Activated T-cell treated with anti-CD3 and anti-CD28 coated beads, Interleukin-2, amount 50 U/mL, for 72 hours (primary cell): ENCODE data around the gene PVALEF. TPM values are rescaled to one million over a fixed set of nuclear protein-coding genes. Genes with fewer than 3 reads are reported as not detected.

Experiments used
- ATAC-seq, 2 donors: fragments of 150-1000 bp; cut with Tn5 transposase; replicated peaks in 1 of 2; 2 replicates each; pipeline ENCODE4 v1.10.0; 2021; ENCODE audit warnings: moderate library complexity in 2 of 2, mild to moderate bottlenecking in 1 of 2
- DNase-seq, 2 donors: peaks; one replicate each; pipeline ENCODE4 v3.0.0; 2021 to 2022; ENCODE audit warnings: mixed read lengths in 1 of 2
- H3K27ac Mint-ChIP-seq: one replicate; pipeline ENCODE4 v1.8.0; 2022; ENCODE audit warnings: mild to moderate bottlenecking, moderate library complexity, mixed read lengths
- H3K27me3 Mint-ChIP-seq: one replicate; pipeline ENCODE4 v1.8.0; 2022; ENCODE audit warnings: low read depth, mixed read lengths
- H3K36me3 Mint-ChIP-seq, 2 donors: one replicate each; pipeline ENCODE4 v1.8.0; 2022; ENCODE audit warnings: mixed read lengths in 2 of 2, mild to moderate bottlenecking in 1 of 2; ENCODE audit not compliant: insufficient read depth in 2 of 2
- H3K4me1 Mint-ChIP-seq: one replicate; pipeline ENCODE4 v1.8.0; 2022; ENCODE audit warnings: low read depth, mixed read lengths
- H3K4me3 Mint-ChIP-seq, 2 donors: one replicate each; pipeline ENCODE4 v1.8.0; 2022; ENCODE audit warnings: mild to moderate bottlenecking in 2 of 2, mixed read lengths in 2 of 2, moderate library complexity in 2 of 2
- H3K9me3 Mint-ChIP-seq, 2 donors: one replicate each; pipeline ENCODE4 v1.8.0; 2022; ENCODE audit warnings: mixed read lengths in 2 of 2
- total RNA-seq, 2 donors: library from RNA; stranded (reverse); gene quantifications; one replicate each; pipeline ENCODE4 v1.2.3, GENCODE V29; 2022

The PVALEF gene
- total RNA-seq, 2 donors from 2014 or later, result not detected

DNA sequence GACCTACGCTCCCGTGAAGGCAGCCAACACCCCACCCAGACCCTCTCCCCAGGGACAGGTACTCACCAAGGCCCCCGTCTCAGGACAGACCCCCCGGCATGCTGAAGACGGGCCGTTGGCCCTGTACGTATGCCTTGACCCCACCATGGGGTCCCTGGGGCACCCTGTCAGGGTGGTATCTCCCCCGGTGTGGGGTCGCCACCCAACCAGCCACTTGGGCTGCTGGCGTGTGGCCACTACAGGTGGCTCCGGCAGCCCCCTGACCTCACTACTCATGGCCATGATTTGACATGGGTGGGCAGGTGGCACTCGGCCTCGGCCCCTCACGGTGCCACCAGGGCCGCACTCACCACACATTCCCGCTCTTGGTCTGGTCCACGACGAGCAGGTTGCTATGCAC, 40.9 kb upstream of the PVALEF start:
- Mint-ChIP-seq H3K4me1 (no peaks in the 10 kb centered on the region), H3K9me3 (no peaks in the 10 kb centered on the region), H3K36me3 (no peaks in the 10 kb centered on the region), H3K27me3 (no peaks in the 10 kb centered on the region), H3K4me3 (no peak overlapping the region), H3K27ac (no peak overlapping the region)
- no peak for ATAC-seq
- no peak for DNase-seq

DNA sequence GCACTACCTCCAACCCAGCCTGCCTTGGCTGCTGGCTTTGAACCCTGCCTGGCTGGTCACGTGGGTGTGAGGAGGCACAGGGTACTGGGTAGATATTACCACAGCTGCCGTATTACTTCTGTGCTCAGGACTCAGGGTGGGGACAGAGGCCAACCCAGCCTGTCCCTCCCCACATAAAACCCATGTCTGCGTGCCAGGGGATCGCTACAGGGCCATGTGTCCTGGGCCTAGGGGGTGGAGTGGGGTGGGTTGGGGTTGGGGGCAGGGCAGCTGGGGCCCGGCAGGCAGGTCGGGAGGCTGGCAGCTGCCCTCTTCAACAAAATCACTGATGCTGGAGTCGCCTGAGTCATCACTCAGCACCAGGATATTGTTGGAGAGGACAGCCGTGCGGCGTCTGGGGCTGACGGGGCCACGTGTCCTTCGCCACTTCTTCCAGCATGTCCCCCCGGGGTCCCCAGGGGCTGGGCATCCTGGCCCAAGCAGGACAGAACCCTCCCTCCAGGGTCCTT, 39.7 kb upstream of the PVALEF start:
- H3K4me3 Mint-ChIP-seq, result no peak overlapping the region
- H3K4me1 Mint-ChIP-seq, result no peaks in the 10 kb centered on the region
- no peaks in the 10 kb centered on the region for H3K27me3 Mint-ChIP-seq
- ATAC-seq, result no peak
- DNase-seq, result no peak
- H3K36me3 Mint-ChIP-seq, result no peaks in the 10 kb centered on the region
- no peaks in the 10 kb centered on the region for H3K9me3 Mint-ChIP-seq
- no peak overlapping the region for H3K27ac Mint-ChIP-seq

DNA sequence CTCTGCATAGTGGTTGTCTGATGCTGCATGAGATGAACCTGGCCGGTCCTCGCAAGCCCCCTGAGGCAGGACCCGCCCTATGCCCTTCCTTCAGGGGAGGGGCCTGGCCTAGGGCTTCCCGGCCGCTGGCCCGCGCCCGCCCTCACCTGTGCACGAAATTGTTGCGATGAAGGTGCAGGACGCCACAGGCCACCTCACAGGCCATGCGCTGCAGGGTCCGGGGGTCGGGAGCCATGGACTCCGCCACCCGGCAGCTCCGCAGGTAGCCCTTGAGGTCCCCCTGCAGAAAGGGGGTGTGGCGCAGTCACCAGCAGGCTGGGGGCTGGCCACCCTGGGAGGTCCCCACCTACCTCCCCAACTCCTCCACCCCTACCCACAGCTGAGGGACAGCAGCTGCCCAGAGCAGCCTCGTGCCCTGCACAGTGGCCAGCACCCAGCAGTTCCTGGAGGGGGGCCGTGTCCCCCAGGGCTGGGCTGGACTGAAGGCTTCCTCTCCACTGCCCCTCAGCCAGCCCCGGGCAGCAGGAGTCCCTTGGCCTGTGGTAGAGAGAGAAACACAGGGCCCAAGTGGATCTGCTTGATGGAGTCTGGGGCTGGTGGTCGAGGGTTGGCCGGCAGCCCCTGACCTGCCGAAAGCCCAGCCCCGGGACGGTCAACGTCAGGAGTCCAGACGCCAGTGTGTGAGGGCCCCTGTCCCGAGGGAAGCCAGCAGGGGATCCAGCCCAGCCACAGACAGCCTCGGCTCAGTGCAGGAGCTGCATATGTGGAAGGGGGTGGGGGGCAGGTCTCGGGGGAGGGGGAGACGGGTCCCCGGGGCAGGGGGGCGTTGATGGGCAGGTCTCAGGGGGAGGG, 38.8 kb upstream of the PVALEF start:
- H3K27me3 Mint-ChIP-seq, result no peaks in the 10 kb centered on the region
- no peaks in the 10 kb centered on the region for H3K4me1 Mint-ChIP-seq
- no peaks in the 10 kb centered on the region for H3K36me3 Mint-ChIP-seq
- ATAC-seq, result no peak
- no peak overlapping the region for H3K4me3 Mint-ChIP-seq
- no peaks in the 10 kb centered on the region for H3K9me3 Mint-ChIP-seq
- DNase-seq, result no peak
- no peak overlapping the region for H3K27ac Mint-ChIP-seq

DNA sequence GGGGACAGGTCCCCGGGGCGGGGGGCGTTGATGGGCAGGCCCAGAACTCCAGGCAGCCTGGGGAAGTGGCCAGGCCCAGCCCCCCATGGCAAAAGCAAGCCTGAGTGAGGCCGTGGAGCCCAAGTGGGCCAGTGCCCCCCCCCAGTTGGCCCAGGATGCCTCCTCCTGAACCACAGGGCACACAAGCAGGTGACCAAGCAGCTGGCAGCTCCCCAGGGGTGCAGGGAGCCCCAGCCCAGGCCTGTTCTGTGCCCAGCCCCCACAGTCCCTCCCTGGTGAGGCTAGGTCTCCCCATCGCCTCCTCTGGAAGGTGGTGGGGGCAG, 38.2 kb upstream of the PVALEF start:
- H3K9me3 Mint-ChIP-seq, result no peaks in the 10 kb centered on the region
- H3K36me3 Mint-ChIP-seq, result no peaks in the 10 kb centered on the region
- no peak overlapping the region for H3K4me3 Mint-ChIP-seq
- no peak overlapping the region for H3K27ac Mint-ChIP-seq
- DNase-seq (no peak), ATAC-seq (no peak)
- no peaks in the 10 kb centered on the region for H3K4me1 Mint-ChIP-seq
- no peaks in the 10 kb centered on the region for H3K27me3 Mint-ChIP-seq

DNA sequence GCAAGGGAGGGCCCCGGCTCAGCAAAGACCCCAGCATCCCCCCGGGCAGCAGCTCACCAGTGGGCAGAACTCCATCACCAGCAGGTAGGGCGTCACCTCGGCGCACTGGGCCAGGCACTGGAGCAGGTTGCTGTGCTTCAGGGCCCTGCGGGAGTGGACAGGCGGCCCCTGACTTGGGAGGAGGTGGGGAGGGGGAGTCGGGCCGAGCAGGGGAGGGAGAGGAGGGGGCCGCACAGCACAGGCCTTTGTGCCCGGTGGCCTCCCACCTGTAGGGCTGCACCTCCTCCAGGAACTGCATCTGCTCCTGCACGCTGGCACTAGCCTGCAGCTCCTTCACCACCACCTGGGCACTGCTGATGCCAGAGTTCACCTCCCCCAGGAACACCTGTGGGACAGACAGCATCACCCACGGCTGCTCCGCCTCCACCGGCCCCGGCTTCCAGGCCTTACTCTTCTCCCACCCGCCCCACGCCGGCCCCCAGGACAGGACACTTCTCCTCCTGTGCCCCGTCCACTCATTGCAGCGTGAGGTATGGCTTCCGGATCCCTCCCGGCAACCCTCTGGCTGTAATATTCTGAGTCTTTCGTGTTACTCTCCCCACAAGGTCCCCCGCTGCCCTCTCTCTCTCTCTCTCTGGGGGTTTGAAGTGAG, 37.7 kb upstream of the PVALEF start:
- Mint-ChIP-seq H3K4me3 (no peak overlapping the region), H3K9me3 (no peaks in the 10 kb centered on the region), H3K27me3 (no peaks in the 10 kb centered on the region), H3K4me1 (no peaks in the 10 kb centered on the region), H3K36me3 (no peaks in the 10 kb centered on the region), H3K27ac (no peak overlapping the region)
- ATAC-seq (no peak), DNase-seq (no peak)

DNA sequence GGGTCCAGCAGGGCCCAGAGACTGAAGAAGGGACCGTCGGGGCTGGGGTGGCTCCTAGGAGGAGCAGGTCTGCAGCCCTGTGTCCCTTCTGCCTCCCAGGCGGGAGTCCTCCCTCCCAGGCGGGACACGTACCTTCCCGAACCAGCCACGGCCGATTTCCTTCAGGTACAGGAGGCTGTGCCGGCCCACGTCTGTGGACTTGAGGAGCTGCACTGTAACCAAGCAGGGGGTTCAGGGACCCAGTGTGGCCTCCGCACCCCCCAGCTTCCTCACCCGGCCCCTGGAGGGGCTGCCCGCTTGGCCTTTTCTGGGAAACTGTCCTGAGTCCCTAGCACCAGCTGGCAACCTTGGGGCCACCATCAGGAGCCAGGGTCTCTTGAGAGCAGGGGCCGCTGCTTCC, 37.0 kb upstream of the PVALEF start:
- H3K4me1 Mint-ChIP-seq, result no peaks in the 10 kb centered on the region
- no peak for ATAC-seq
- DNase-seq, result no peak
- no peaks in the 10 kb centered on the region for H3K9me3 Mint-ChIP-seq
- H3K36me3 Mint-ChIP-seq, result no peaks in the 10 kb centered on the region
- H3K27me3 Mint-ChIP-seq, result no peaks in the 10 kb centered on the region
- H3K27ac Mint-ChIP-seq, result no peak overlapping the region
- H3K4me3 Mint-ChIP-seq, result no peak overlapping the region

DNA sequence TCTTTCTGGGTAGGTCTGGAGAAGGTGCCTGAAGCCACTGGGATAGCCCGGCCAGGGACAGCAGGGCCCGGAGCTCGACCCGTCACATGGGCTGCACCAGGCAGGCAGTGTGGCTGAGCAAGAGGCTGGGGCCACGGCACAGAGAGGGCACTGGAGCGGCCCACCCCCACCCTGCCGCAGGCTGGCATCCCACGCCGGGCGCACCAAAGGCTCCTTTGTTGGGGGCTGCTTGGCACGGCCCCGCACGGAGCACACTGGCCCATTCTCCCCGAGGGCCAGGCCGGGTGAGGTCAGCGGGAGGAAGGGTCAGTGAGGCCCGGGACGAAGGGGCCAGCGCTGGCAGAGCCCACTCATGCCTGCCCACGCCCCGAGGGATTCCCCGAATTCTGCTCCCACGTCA, 36.5 kb upstream of the PVALEF start:
- Mint-ChIP-seq H3K9me3 (no peaks in the 10 kb centered on the region), H3K27me3 (no peaks in the 10 kb centered on the region), H3K36me3 (no peaks in the 10 kb centered on the region), H3K4me1 (no peaks in the 10 kb centered on the region), H3K27ac (no peak overlapping the region), H3K4me3 (no peak overlapping the region)
- DNase-seq (no peak), ATAC-seq (no peak)

DNA sequence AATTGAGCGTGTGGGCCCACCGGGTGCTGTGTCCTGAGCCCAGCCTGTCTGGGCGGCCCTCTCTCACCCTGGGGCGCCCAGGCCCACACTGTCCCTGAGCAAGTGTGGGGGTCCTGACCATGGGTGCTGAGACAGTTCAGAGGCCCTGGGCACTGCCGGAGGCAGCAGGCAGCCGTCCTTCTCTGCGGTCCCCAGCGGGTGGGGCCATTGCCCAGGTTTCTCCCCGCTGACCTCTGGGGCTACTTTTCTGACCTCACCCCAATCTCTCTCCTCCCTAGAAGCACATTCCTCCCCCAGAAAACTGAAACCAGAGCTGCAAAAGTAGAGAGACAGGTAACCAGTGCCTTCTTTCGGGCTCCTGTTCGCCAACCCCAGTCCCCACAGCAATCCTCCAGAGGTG, 36.0 kb upstream of the PVALEF start:
- Mint-ChIP-seq H3K27me3 (no peaks in the 10 kb centered on the region), H3K4me3 (no peak overlapping the region), H3K36me3 (no peaks in the 10 kb centered on the region), H3K4me1 (no peaks in the 10 kb centered on the region), H3K9me3 (no peaks in the 10 kb centered on the region), H3K27ac (no peak overlapping the region)
- DNase-seq (no peak), ATAC-seq (no peak)

DNA sequence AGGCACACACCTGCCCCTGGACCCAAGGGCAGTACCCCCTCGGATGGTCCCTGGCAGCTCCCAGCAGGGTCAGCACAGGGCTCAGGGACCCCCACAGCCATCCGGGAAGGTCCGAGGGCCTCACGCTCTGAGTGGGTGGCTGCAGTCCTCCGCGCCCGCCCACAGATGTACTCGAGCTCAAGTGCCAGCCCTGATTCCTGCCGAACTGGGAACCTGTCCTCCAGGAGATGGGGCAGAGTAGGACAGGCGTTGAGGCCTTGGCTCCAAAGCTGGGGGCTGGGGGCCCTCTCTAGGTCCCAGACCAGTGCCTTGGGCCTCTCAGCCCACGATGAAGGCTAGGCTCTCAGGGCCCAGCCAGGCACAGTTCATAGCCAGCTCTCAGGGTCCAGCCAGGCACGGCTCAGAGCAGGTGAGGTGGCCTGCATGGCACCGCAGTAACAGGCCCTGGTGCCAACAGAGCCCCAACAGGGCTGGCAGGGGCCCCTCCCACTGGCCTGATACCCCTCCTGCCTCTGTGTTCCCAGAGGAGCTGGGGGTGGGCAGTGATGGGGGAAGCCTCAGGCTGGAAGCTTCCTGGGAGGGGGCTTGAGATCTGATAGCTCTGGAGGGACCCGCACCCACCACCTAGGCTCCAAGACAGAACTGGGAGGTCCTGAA, 35.5 kb upstream of the PVALEF start:
- no peak overlapping the region for H3K27ac Mint-ChIP-seq
- ATAC-seq, result no peak
- DNase-seq, result no peak
- H3K27me3 Mint-ChIP-seq, result no peaks in the 10 kb centered on the region
- no peaks in the 10 kb centered on the region for H3K4me1 Mint-ChIP-seq
- H3K4me3 Mint-ChIP-seq, result no peak overlapping the region
- no peaks in the 10 kb centered on the region for H3K36me3 Mint-ChIP-seq
- no peaks in the 10 kb centered on the region for H3K9me3 Mint-ChIP-seq

DNA sequence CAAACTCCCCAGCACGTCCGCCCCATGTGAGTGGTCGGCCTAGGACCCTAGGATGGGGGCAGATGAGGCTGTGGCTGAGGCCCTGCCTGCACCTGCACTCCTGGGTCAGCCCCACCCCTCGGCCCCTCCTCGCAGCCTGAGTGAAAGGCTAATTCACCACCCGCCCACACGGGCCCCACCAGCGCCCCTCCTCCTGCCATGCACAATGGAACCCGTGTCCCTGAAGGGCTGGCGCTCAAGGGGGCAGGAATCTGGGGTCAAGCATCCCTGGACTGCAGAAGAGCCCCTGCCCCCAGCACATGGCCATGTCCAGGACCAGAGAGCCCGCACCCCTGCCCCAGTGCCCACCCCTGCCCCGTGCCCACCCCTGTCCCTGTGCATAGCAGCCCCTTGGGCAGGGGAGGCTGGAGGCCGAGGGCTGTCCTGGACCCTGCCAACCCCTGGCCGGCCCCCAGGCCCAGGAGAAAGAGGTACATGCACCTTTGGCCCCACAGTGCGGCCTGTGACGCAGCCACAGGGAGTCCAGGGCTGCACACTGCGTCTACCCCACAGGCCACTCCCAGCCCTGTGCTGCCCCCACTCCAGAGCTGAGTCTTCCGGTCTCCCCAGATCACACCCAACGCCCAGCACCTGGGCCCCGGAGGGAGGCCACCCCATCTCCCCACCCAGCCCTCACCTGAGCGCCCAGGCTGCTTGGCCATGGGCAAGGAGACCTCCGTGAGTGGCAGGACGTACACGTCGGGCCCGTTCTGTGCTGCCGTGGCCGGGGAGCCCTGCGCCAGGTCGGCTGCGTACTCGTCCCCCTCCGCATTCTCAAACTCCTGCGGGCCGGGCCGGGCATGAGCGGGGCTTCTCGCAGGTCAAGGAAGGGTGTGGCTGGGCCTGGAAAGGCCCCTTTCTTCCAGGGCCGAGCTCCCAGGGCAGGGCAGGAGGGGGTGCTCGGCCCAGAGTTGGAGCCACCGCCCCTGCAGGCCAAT, 34.6 kb upstream of the PVALEF start:
- H3K27me3 Mint-ChIP-seq, result no peaks in the 10 kb centered on the region
- ATAC-seq (no peak), DNase-seq (no peak)
- H3K4me3 Mint-ChIP-seq, result no peak overlapping the region
- H3K4me1 Mint-ChIP-seq, result no peaks in the 10 kb centered on the region
- H3K36me3 Mint-ChIP-seq, result no peaks in the 10 kb centered on the region
- H3K27ac Mint-ChIP-seq, result no peak overlapping the region
- H3K9me3 Mint-ChIP-seq, result no peaks in the 10 kb centered on the region

DNA sequence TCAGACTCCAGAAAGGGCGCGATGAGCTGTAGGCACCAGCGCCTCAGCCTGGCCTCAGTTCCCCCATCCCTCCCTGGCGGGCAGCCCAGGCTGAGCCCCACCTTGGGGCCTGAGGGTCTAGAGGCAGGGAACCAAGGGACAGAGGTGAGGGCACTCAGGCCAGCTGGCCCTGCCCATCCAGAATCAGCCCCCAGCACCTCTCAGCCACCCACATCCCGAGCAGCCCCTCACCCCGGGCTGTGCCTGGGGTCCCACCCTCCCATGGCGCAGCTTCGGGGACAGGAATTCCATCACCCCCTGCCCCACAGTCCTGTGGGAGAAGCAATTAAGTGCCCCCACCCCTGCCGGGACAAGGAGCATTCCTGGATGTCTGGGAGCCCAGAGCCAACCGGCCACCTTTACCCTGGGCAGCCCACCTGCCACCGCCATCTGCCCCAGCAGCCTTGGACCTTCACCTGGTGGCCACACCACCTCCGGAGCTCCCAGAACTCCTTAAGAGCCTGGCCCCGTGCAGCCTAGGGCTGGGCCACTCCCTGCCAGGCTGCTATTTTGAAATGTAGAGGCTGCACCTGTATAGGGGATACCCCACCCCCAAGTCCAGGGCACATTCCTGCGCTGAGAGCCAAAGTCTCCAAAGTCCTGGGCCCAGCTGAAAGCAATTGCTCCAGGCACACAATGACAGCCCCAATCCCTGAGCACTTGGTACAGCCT, 33.7 kb upstream of the PVALEF start:
- Mint-ChIP-seq H3K4me1 (no peaks in the 10 kb centered on the region), H3K9me3 (no peaks in the 10 kb centered on the region), H3K36me3 (no peaks in the 10 kb centered on the region), H3K27me3 (no peaks in the 10 kb centered on the region), H3K4me3 (no peak overlapping the region), H3K27ac (no peak overlapping the region)
- DNase-seq (no peak), ATAC-seq (no peak)

DNA sequence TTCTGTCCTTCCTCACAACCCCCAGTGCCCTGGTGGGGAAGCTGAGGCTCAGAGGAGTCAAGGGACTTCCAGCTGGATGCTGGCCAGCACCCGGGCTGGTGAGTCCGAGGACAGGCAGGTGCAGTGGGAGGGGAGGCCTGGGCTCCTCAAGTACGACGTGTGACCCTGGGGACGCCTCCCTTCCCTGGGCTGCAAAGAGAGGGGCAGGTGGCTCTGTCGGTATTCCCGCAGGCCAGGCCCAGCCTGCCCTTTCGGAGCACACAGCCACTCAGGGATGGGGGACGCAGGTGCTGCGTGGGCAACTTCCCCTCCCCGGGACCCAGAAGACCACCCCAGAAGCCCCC, 33.1 kb upstream of the PVALEF start:
- H3K4me3 Mint-ChIP-seq, result no peak overlapping the region
- H3K36me3 Mint-ChIP-seq, result no peaks in the 10 kb centered on the region
- ATAC-seq (no peak), DNase-seq (no peak)
- H3K27ac Mint-ChIP-seq, result no peak overlapping the region
- no peaks in the 10 kb centered on the region for H3K27me3 Mint-ChIP-seq
- no peaks in the 10 kb centered on the region for H3K9me3 Mint-ChIP-seq
- no peaks in the 10 kb centered on the region for H3K4me1 Mint-ChIP-seq
